Head of caudate nucleus (tissue), 42 donors: Measurements from ENCODE around the gene PRDM1.

Experiments used
- DNase-seq, 42 donors: peaks; one replicate each; pipeline versions ENCODE4 v3.0.0 to v3.0.0-alpha.2; 2020 to 2021; ENCODE audit warnings: mixed read lengths in 7 of 42
- intact Hi-C: fragments of 100-400 bp; cut with DNase I; formaldehyde crosslinking; loops from one replicate; pipeline ENCODE4 v1.15.0; 2022

PRDM1 gene

DNA sequence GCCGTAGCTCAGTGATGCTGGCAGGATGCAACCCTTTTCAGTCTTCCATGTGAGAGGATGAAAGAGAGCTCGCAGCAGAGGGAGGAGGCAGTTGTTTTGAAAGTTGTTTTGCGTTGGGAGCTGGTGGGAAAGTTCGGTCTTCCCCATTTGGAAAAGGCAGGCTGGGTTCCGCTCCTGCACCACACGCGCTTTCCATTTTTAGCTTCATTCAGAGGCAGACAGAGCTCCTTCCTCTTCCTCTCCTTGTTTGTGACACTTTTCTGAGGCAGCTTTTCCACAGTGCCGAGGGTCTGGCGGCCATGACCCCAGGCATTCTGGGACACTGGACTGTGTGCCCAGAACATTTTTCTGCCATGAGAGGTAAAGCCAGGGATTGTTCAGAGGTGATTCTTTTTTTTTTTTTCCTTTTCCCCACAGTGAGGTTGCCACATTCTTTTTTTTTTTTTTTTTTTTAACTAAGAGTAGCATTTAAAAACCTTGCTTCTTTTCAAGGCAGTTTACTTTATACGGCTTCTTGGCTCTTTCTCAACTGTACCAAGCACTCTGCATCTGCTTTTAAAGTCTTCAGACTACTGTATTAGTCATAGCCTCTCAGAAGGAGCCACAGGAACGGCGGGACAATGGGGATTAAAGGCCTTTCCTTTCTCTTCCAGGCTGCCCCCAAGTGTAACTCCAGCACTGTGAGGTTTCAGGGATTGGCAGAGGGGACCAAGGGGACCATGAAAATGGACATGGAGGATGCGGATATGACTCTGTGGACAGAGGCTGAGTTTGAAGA is 1.6 kb downstream of the PRDM1 start:
- intact Hi-C loops, result no loop called here
- peak in 23 of 42 donors; percentile 6 to 53 (median 25) for DNase-seq

DNA sequence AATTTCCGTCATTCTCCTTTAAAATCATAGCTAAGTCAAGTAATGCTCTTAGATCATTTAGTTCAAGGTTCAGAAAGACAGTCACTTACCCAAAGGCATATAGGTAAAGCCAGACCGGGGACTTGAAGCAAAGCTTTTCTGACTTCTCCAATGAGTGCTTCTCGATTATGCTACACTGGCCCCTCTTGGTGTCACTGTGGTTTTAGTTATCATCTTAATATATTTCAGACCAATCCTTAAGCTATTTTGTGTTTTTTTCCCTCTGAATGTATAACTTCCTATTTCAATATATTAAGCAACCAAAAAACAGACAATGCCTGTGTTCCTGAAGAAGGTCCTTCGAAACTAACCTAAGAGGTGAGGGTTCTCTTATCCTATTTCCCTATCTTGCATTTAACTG is 3.9 kb downstream of the PRDM1 start:
- intact Hi-C loops, result no loop called here
- no peak for DNase-seq

DNA sequence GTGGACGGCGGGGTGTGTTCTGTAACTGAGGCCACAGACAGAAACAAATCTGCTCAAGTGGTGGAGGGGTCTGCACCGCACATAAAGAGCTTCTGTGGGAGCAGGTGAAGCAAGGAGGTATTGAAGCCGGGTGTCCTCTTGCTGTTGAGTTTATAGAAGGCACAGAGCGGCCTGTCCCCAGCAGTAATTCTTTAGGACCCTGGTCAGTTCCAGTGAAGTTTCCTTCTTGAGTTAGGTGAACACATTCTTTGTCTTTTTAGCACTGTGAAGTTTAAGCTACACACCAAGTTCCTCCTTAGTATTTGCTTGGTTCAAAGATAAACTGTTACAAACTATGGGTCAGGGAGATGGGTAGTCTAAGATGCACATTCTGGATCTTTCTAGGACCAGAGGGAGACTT is 6.1 kb downstream of the PRDM1 start:
- intact Hi-C loops, result no loop called here
- no peak for DNase-seq

DNA sequence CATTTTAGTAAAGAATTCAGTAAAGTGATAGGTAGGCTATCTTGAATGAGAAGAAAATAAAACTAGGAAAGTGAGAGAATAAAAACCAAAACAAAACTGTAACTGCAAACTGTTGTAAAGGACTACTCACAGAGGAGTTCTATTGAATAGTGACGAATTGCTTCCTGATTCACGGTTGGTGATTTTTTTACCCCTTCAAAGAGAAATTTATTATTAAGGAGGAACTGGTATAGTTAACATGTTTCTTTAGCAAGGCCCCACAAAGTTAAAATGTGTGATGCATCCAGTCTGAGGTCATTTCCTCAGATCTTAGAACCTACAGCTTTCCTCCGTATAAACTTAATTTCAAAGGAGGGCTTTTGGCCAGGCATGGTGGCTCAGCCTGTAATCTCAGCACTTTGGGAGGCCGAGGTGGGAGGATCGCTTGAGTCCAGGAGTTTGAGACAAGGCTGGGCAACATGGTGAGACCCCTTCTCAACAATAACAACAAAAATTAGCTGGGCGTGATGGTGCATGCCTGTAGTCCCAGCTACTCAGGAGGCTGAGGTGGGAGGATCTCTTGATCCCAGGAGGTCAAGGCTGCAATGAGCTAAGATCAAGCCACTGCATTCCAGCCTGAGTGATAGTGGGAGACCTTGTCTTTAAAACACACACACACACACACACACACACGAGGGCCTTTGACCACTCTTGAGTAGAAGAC is 8.3 kb downstream of the PRDM1 start:
- no peak for DNase-seq
- intact Hi-C loops, result no loop called here

DNA sequence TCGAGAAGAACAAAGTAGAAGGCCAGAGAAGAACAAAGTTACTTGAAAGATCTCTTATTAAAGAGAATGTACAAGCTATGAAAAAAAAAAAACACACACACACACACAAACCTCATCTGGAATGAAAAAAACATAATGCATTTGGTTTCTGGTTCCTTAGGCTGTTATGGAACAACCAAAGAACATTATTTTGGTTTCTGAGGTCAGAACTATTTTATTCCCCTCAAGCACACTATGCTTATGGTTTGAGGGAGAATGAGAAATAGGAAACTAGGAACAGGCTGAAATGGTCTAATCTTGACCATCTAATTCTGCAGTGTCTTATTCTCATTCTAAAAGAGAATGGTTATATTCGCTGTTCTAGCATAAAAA is 8.8 kb downstream of the PRDM1 start:
- intact Hi-C loops, result no loop called here
- no peak for DNase-seq

DNA sequence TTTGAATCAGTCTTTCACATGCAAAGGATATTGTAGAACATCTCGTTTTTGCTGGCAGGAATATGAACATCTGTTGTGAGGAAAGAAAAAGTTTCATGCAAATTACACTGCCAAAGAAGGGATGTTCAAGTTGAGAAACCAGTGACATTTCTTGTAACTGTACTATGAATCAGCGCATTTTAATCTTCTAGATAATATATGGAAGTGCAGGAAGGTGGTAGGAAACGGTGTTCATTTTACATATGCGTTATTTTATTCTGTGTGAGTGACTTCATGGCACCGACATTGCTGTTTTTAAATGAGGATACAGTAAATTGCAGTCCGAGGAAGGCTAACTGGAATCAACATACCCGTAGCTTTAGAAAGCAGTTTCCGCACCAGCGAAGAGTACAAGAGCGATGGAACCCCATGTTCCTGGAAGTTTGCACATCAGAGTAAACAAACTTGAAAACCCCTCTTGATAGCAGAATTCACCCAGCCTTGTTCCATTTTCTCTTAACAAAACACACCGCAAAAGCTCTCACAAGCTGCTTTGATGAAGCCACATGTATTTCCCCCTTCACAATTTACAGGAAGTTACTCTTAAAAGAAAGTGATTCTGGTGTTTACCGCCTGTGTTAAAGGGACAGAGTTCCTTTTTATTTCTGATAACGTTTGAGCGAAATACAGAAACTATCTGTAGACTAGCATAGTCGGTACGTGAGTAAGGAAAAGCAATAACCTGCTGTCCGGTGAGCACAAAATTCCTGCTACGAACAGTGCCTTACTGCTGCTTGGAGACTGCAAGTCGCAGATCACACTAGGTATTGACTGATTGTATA is 11.5 kb downstream of the PRDM1 start:
- intact Hi-C loops, result no loop called here

DNA sequence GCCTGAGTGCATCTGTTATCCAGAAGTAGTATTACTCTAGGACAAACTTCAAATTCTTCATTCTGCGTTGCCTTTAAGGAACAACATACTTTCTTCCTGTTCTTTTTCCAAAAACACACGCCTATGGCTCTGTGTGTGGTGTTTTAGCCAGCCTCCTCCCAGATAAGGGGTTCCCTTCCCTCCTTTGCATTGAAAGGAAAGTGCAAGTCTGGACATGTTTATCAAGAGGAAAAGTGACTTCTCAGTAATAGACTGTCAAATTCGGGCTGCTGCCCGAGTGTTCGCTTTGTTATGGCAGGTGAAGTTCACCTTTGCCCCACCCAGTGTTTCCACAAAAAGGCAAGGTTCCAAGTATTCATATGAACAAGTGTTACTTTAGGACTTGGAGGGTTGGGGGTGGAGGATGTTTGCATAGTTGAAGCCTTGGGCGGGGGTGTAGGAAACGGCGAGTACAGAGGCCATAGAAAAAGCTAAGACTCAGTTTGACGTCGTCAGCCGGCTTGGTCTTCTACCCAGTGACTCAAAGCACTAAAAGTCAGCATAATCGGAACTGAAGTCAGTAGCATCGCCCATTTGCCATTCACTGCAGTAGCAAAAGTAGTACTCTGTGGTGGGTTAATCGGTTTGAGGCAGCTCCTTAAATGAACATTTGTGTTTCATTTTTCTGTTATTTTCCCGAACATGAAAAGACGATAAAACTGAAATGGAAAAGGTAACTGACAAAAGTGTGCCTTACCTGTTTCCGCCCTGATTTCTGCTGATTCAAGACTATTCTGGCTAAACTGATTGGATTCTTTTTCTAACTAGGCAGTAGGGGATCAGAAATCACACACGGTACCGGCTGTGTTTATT is 12.5 kb downstream of the PRDM1 start:
- DNase-seq, result no peak
- intact Hi-C loops, result no loop called here

More for the DNA sequence above, 11.5 kb downstream of the PRDM1 start:
- no peak for DNase-seq

DNA sequence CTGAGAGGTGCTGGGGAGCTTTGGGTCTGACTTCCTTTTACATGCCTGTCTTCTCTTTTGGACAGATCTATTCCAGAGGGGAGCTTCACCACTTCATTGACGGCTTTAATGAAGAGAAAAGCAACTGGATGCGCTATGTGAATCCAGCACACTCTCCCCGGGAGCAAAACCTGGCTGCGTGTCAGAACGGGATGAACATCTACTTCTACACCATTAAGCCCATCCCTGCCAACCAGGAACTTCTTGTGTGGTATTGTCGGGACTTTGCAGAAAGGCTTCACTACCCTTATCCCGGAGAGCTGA is 13.1 kb downstream of the PRDM1 start:
- DNase-seq, result no peak
- intact Hi-C loops, result no loop called here

DNA sequence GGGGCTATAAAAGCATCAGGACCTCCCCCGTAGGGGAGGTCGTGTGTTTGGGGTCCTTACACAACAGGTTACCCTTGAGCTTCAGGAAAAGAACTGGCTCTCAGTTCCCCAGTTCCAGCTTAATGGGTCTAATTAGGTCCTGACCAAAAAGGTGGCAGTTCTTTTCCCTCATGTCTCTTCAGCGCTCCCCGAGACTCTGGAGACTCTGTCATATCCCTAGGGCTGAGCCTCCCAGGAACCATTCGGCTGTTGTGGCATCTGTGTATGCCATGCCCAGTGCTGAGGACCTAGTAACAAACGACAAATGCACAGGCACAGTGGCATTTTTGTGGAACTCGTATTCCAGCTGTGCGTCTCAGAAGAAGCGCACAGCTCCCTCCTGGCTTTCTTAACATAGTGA is 14.6 kb downstream of the PRDM1 start:
- intact Hi-C loops, result no loop called here
- no peak for DNase-seq

DNA sequence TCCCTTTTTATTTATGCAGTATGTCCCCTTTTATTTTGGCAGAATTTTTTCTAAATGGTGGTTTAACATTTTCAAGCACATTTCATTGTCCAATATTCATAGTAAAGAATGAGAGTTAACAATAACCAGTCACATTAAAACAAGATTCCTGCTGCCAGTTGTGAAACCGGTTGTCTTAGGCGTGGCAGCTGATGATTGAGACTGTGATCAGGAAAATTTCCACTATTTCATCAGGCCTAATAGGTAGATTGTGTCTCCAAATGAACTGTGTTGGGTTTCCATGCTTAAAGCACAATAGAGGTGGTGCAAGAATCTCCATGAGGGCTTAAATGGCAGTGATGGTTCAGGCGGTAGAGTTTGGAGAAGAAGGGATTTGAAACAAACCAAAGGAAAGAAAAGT is 15.3 kb downstream of the PRDM1 start:
- intact Hi-C loops, result no loop called here
- no peak for DNase-seq

DNA sequence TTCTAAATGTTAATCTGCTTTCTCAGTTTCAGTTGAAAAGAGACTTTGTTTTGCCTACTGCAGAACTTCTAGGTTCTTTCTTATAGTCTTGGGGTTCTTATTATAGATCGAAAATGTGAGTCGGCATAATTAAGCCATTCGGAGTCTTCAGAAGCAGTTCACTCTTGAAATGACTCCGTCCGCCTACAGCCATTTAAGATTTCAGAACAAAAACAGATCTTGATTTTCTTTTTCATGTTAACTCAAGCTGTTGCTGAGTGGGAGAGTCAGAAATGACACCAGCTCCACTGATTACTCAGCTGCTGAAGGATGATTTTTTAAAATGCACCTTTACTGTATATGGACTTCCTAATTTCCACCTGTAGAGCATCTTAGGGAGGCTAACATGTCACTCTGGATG is 15.9 kb downstream of the PRDM1 start:
- DNase-seq, result peak in 9 of 42 donors; percentile 24 to 76 (median 42)
- intact Hi-C loops, result no loop called here

DNA sequence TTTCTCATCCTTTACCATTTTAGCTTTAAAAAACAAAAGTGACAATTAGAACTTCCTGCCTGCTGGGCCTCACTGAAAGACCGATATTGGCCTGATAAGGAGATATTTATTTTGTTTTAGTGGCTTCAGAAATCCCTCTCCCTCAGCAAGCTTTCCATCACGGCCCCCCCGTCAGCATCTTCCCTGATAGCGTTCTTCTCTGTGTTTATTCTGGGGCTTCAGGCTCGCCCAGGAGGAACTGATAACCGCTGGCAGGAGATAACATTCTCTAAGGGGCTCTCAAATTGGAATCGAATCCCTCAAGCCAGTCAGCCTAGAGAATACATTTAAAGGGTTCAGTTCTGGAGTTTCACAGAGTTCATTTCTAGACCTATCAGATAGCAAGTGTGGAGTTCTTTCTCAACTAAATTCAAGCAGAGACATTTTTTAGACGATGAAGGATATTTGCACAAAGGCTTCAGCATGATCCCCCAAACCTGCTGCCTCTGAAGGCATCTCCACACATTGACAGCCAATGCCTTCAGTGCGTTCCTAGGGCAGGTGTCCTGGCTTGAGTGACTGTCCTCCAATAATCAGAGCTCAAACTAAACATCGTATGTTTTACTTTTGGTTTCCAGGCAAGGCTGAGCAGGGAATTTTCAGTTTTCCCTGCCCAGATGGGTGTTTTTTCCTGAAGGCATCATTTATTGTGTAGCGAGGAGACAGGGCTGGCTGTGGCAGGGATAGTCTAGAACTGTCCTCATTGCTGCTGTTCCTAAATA is 17.0 kb downstream of the PRDM1 start:
- intact Hi-C loops, result no loop called here
- no peak for DNase-seq

DNA sequence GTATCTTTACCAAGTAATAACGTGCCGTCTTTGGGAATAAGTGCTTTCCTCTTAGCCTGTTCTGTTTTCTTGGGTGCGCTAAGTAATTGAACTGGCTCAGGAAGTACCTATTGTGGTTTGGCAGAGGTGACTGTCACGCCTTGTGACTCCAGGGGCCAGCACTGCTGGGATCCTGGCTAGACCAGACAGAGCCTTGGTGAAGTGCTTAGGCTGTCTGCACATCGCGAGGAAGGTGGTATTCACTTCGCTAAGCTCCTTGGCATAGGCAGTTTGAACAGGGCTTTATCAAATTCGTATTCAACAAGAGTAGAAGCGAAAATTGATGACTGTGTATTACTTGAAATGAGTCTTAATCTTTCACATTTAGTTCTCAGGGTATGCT is 17.6 kb downstream of the PRDM1 start:
- DNase-seq, result no peak
- intact Hi-C loops, result no loop called here

DNA sequence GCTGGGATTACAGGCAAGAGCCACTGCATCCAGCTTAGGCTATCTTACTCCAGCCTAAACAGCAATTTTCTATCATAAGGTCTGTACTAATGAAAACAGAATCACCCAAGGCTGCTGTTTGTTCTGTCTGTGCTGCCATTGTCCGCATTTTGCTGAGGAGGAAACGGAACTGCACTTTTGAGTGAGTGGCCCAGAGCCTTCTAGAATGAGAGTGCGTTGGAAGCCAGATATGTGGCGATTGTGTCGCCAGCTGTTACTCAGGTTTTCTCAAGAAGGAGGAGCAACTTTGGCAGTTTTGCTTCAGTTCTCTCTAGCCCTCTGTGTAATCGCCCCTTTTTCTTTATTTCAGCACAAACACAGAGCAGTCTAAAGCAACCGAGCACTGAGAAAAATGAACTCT is 18.3 kb downstream of the PRDM1 start:
- intact Hi-C loops, result no loop called here
- no peak for DNase-seq

DNA sequence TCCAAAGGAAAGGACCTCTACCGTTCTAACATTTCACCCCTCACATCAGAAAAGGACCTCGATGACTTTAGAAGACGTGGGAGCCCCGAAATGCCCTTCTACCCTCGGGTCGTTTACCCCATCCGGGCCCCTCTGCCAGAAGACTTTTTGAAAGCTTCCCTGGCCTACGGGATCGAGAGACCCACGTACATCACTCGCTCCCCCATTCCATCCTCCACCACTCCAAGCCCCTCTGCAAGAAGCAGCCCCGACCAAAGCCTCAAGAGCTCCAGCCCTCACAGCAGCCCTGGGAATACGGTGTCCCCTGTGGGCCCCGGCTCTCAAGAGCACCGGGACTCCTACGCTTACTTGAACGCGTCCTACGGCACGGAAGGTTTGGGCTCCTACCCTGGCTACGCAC is 18.8 kb downstream of the PRDM1 start:
- intact Hi-C loops, result no loop called here
- DNase-seq, result no peak

DNA sequence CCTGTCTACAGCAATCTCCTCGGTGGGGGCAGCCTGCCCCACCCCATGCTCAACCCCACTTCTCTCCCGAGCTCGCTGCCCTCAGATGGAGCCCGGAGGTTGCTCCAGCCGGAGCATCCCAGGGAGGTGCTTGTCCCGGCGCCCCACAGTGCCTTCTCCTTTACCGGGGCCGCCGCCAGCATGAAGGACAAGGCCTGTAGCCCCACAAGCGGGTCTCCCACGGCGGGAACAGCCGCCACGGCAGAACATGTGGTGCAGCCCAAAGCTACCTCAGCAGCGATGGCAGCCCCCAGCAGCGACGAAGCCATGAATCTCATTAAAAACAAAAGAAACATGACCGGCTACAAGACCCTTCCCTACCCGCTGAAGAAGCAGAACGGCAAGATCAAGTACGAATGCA is 19.4 kb downstream of the PRDM1 start:
- DNase-seq, result no peak
- intact Hi-C loops, result no loop called here

DNA sequence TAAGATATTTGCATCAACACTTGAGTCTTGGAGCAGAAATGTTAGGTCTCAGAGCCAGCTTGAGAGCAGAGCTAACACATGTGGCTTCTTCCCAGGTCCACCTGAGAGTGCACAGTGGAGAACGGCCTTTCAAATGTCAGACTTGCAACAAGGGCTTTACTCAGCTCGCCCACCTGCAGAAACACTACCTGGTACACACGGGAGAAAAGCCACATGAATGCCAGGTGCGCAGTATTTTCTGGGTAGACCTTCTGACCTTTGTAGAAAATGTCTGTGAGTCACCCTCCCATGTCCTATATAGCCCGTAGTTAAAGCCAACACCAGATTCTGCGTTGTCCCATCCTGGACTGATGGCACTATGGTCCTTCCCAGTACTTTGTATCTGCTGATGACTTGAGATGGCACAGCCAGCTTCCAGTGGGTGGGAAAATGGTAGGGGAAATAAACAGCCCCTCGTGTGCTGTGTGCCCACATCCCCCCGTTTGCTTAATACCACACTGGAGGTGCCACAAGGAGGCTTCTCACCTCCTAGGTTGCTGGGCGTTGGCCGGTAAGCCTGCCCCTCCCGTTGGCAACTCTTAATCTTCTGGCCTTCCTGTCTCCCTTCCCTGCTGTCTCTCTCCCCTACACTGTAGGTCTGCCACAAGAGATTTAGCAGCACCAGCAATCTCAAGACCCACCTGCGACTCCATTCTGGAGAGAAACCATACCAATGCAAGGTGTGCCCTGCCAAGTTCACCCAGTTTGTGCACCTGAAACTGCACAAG is 20.3 kb downstream of the PRDM1 start:
- no peak for DNase-seq
- intact Hi-C loops, result no loop called here

DNA sequence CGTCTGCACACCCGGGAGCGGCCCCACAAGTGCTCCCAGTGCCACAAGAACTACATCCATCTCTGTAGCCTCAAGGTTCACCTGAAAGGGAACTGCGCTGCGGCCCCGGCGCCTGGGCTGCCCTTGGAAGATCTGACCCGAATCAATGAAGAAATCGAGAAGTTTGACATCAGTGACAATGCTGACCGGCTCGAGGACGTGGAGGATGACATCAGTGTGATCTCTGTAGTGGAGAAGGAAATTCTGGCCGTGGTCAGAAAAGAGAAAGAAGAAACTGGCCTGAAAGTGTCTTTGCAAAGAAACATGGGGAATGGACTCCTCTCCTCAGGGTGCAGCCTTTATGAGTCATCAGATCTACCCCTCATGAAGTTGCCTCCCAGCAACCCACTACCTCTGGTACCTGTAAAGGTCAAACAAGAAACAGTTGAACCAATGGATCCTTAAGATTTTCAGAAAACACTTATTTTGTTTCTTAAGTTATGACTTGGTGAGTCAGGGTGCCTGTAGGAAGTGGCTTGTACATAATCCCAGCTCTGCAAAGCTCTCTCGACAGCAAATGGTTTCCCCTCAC is 21.0 kb downstream of the PRDM1 start:
- no peak for DNase-seq
- intact Hi-C loops, result no loop called here
